A549 (cell line): ENCODE results near the gene TMEM39A. TPM values are rescaled to one million over a fixed set of nuclear protein-coding genes. Genes with fewer than 3 reads are reported as not detected.

Experiments used
- ATAC-seq, 2 experiments: fragments of 200-7000 bp in 1 of 2; fragments of >200 bp in 1 of 2; cut with Nextera tagmentation in 1 of 2; cut with Tn5 transposase in 1 of 2; 3 replicates each; pipeline versions ENCODE4 v1.8.0 to v1.9.1; 2018 to 2020; ENCODE audit warnings: mild to moderate bottlenecking in 1 of 2, moderate library complexity in 1 of 2
- CTCF ChIA-PET: fragments of 300-600 bp; sonication (Branson Sonifier 250); formaldehyde crosslinking; extraction: SDS; loops from one replicate; lab custom pipeline; 2021; ENCODE audit warnings: antibody characterized with exemption, inconsistent platforms; lab: Yijun Ruan, JAX
- POLR2A ChIA-PET: fragments of 350-600 bp; formaldehyde crosslinking; extraction: SDS; loops from one replicate; lab custom pipeline; 2021; ENCODE audit warnings: antibody characterized with exemption, inconsistent platforms; lab: Yijun Ruan, JAX
- DNase-seq, 2 experiments: peaks; one replicate each; pipeline versions ENCODE4 v3.0.0 to v3.0.0-alpha.2; 2011 to 2016; ENCODE audit warnings: low read depth in 1 of 2, low spot score in 1 of 2
- FAIRE-seq: peaks from 2 replicates; lab custom pipeline; 2011; peaks lifted over from hg19 to GRCh38; lab: Jason Lieb, UNC
- H3K27ac ChIP-seq, 2 experiments: fragments of >200 bp; sonication (Bioruptor Twin); formaldehyde crosslinking; 3 replicates each; pipeline ENCODE4 v1.5.1; 2016 to 2017
- H3K4me1 ChIP-seq: fragments of >200 bp; sonication (Bioruptor Twin); formaldehyde crosslinking; 3 replicates; pipeline ENCODE4 v1.6.1; 2016
- H3K4me2 ChIP-seq: fragments of >200 bp; sonication (Bioruptor Twin); formaldehyde crosslinking; 3 replicates; pipeline ENCODE4 v1.6.1; 2016
- H3K4me3 ChIP-seq: fragments of >200 bp; sonication (Bioruptor Twin); formaldehyde crosslinking; 3 replicates; pipeline ENCODE4 v1.5.1; 2016
- H3K9me3 ChIP-seq: fragments of >200 bp; sonication (Bioruptor Twin); formaldehyde crosslinking; 3 replicates; pipeline ENCODE4 v1.6.1; 2016
- CHD2 ChIP-seq: fragments of 150-350 bp; IDR thresholded peaks from 2 replicates; pipeline ENCODE4 v1.6.1; 2014; ENCODE audit warnings: low read length; ENCODE audit not compliant: partially characterized antibody
- CTCF ChIP-seq: fragments of >200 bp; sonication (Bioruptor Twin); formaldehyde crosslinking; IDR thresholded peaks from 3 replicates; pipeline ENCODE4 v1.5.1; 2016
- GATA3 ChIP-seq: IDR thresholded peaks from 2 replicates; pipeline ENCODE4 v1.6.1; 2012; ENCODE audit warnings: borderline replicate concordance
- HDAC2 ChIP-seq: fragments of 200-600 bp; sonication (generic); IDR thresholded peaks from 2 replicates; pipeline ENCODE4 v1.6.1; 2016
- HOXB13 ChIP-seq: fragments of 250-450 bp; sonication (Bioruptor Pico); IDR thresholded peaks from 2 replicates; pipeline ENCODE4 v1.5.0; 2020; ENCODE audit warnings: low read depth, mild to moderate bottlenecking, moderate library complexity
- KDM5A ChIP-seq: fragments of 200-600 bp; sonication (generic); IDR thresholded peaks from 2 replicates; pipeline ENCODE4 v1.6.1; 2016; ENCODE audit warnings: antibody characterized with exemption, mild to moderate bottlenecking
- NFE2L2 ChIP-seq: fragments of 150-350 bp; conservative IDR thresholded peaks from 2 replicates; pipeline ENCODE4 v1.6.1; 2014; ENCODE audit warnings: low read length
- POLR2AphosphoS2 ChIP-seq: conservative IDR thresholded peaks from 2 replicates; pipeline ENCODE4 v1.6.1; 2012; ENCODE audit warnings: low read length, improper control_type of control experiment, inconsistent platforms
- RARB ChIP-seq: fragments of 250-450 bp; sonication (Bioruptor Pico); IDR thresholded peaks from 2 replicates; pipeline ENCODE4 v1.8.0; 2021; ENCODE audit warnings: mild to moderate bottlenecking, moderate library complexity
- RCOR1 ChIP-seq: fragments of 150-350 bp; IDR thresholded peaks from 2 replicates; pipeline ENCODE4 v1.6.1; 2014; ENCODE audit warnings: antibody characterized with exemption, low read length, low read depth
- SMC3 ChIP-seq: fragments of >200 bp; sonication (Bioruptor Twin); formaldehyde crosslinking; IDR thresholded peaks from 3 replicates; pipeline ENCODE4 v1.6.1; 2018; ENCODE audit warnings: inconsistent platforms
- SREBF2 ChIP-seq: fragments of 450-650 bp; IDR thresholded peaks from 2 replicates; pipeline ENCODE4 v1.6.1; 2014; ENCODE audit warnings: mild to moderate bottlenecking, moderate library complexity
- TP53 ChIP-seq: fragments of 250-450 bp; sonication (Bioruptor Pico); IDR thresholded peaks from 2 replicates; pipeline ENCODE4 v1.5.0; 2021; ENCODE audit warnings: mild to moderate bottlenecking, moderate library complexity
- WGBS: methylation state at CpG from one replicate; pipeline ENCODE4 v1.1.6; 2017; ENCODE audit errors: missing lambda C conversion rate; 5-methylcytosine and 5-hydroxymethylcytosine counted together
- polyA plus RNA-seq, 4 experiments: library from polyadenylated mRNA; depleted of rRNA in 3 of 4; stranded (reverse); fragments of >200 nt; fragmentation: RNase III in 1 of 4; extraction: RNeasy Plus Mini Kit Qiagen cat#74134 plus additional on column Dnase treatment in 1 of 4; gene quantifications; 2 replicates in 3 of 4; 3 replicates in 1 of 4; pipeline ENCODE4 v1.2.3, GENCODE V29; 2011 to 2017
- TF ChIP-seq, protein P1 (sequence below): fragments of >200 bp; sonication (Bioruptor Twin); formaldehyde crosslinking; IDR thresholded peaks from 3 replicates; pipeline ENCODE4 v1.6.1; 2016
- TF ChIP-seq, protein P2 (sequence below): fragments of 200-600 bp; sonication (generic); IDR thresholded peaks from 2 replicates; pipeline ENCODE4 v1.6.1; 2016; ENCODE audit warnings: antibody characterized with exemption, mild to moderate bottlenecking, moderate library complexity
- TF ChIP-seq, protein P3 (sequence below): fragments of >200 bp; sonication (Bioruptor Twin); formaldehyde crosslinking; IDR thresholded peaks from 2 replicates; pipeline ENCODE4 v1.6.1; 2016

The TMEM39A gene
- polyA plus RNA-seq, 2 of the 4 experiments (the other 2 are of a cell fraction), result 16.9 to 21.9 TPM

GRCh38 chr3:119498186-119499011 lies 35.0 kb upstream of the TMEM39A start, which contains the start of gene TIMMDC1 (continued):
- TF ChIP-seq, protein P1, sequence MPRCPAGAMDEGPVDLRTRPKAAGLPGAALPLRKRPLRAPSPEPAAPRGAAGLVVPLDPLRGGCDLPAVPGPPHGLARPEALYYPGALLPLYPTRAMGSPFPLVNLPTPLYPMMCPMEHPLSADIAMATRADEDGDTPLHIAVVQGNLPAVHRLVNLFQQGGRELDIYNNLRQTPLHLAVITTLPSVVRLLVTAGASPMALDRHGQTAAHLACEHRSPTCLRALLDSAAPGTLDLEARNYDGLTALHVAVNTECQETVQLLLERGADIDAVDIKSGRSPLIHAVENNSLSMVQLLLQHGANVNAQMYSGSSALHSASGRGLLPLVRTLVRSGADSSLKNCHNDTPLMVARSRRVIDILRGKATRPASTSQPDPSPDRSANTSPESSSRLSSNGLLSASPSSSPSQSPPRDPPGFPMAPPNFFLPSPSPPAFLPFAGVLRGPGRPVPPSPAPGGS, result peak; percentile 80; the same call in 1 of the 3 replicates
- peak; percentile 44; the same call in 1 of the 2 replicates for TF ChIP-seq KDM5A

DNA sequence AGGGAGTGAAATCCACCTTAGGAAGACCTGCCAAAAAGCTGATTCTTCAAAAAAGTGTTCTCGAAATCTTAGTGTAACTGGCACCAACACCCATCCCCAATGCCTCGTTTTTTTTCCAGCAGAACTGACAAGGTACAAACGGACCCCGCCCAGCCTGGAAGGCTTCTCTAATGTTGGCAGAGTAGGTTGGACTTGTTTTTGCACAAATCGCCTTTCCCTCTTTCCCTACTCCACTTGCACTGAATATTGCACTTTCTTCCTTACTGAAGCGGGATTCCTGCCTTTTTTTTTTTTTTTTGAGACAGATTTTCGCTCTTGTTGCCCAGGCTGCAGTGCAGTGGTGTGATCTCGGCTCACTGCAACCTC lies 34.4 kb upstream of the TMEM39A start:
- FAIRE-seq, result no peak
- CTCF ChIA-PET, result interaction anchor here (1.8 kb wide), 1 partner anchor 28 kb away, joined by 4 read pairs; no protein-coding TSS in a partner anchor

GRCh38 chr3:119494597-119494996 lies 31.2 kb upstream of the TMEM39A start:
- no peak for FAIRE-seq
- Histone ChIP-seq H3K4me3 (no peak overlapping the region), H3K9me3 (no peaks in the 10 kb centered on the region), H3K27ac (no peak overlapping the region), H3K4me2 (no peak overlapping the region), H3K4me1 (peaks cover 9% of the 10 kb centered on the region)
- no peak for ATAC-seq
- ChIA-PET POLR2A (interaction anchor here (0.6 to 1.4 kb wide), 2 partner anchors 31 to 254 kb away, joined by 3 to 6 read pairs; partner anchors contain the start of gene TMEM39A), CTCF (interaction anchor here (0.6 to 1.0 kb wide), 4 partner anchors 10 to 217 kb away, joined by 3 read pairs; no protein-coding TSS in a partner anchor)
- 69% methylated on average over 2 of the region's 2 CpGs for WGBS
- TF ChIP-seq HDAC2, result no peak
- TF ChIP-seq, protein P2, sequence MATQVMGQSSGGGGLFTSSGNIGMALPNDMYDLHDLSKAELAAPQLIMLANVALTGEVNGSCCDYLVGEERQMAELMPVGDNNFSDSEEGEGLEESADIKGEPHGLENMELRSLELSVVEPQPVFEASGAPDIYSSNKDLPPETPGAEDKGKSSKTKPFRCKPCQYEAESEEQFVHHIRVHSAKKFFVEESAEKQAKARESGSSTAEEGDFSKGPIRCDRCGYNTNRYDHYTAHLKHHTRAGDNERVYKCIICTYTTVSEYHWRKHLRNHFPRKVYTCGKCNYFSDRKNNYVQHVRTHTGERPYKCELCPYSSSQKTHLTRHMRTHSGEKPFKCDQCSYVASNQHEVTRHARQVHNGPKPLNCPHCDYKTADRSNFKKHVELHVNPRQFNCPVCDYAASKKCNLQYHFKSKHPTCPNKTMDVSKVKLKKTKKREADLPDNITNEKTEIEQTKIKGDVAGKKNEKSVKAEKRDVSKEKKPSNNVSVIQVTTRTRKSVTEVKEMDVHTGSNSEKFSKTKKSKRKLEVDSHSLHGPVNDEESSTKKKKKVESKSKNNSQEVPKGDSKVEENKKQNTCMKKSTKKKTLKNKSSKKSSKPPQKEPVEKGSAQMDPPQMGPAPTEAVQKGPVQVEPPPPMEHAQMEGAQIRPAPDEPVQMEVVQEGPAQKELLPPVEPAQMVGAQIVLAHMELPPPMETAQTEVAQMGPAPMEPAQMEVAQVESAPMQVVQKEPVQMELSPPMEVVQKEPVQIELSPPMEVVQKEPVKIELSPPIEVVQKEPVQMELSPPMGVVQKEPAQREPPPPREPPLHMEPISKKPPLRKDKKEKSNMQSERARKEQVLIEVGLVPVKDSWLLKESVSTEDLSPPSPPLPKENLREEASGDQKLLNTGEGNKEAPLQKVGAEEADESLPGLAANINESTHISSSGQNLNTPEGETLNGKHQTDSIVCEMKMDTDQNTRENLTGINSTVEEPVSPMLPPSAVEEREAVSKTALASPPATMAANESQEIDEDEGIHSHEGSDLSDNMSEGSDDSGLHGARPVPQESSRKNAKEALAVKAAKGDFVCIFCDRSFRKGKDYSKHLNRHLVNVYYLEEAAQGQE, result no peak
- DNase-seq, result peak in 1 of 2 experiments; percentile 20

More for the DNA sequence above, 34.4 kb upstream of the TMEM39A start:
- POLR2A ChIA-PET, result interaction anchor here (0.6 to 2.8 kb wide), 21 partner anchors 8 to 598 kb away, joined by 3 to 50 read pairs (median 4); partner anchors contain the start of genes ARHGAP31, B4GALT4, COX17 and POGLUT1
- H3K4me2 ChIP-seq, result peak overlapping the region; percentile 89
- 1% methylated on average over 8 of the region's 8 CpGs for WGBS
- peak; percentile 20 to 49; a peak in 3 of 6 replicates for ATAC-seq
- H3K4me1 ChIP-seq, result peaks cover 25% of the 10 kb centered on the region
- no peaks in the 10 kb centered on the region for H3K9me3 ChIP-seq
- TF ChIP-seq SREBF2 (no peak), GATA3 (no peak), NFE2L2 (no peak), SMC3 (no peak), RARB (no peak), TP53 (CRISPR knock-in tag) (no peak), HOXB13 (CRISPR knock-in tag) (no peak), POLR2AphosphoS2 (no peak), CTCF (no peak), RCOR1 (no peak), CHD2 (no peak)
- TF ChIP-seq, protein P1, result no peak
- TF ChIP-seq, protein P3, sequence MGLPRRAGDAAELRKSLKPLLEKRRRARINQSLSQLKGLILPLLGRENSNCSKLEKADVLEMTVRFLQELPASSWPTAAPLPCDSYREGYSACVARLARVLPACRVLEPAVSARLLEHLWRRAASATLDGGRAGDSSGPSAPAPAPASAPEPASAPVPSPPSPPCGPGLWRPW, result no peak
- H3K4me3 ChIP-seq, result peak overlapping the region; percentile 79
- peak overlapping the region; percentile 88 to 93 for H3K27ac ChIP-seq
- peak; percentile 19 to 22 for DNase-seq
